Breast epithelium (tissue), 4 donors: ENCODE data around the gene CORO2B. TPM values are rescaled to one million over a fixed set of nuclear protein-coding genes. Genes with fewer than 3 reads are reported as not detected.

Source experiments
- DNase-seq, 2 donors: peaks; one replicate each; pipeline ENCODE4 v3.0.0-alpha.2; 2019; ENCODE audit warnings: low spot score in 2 of 2
- H3K27ac ChIP-seq, 2 donors: fragments of 200-600 bp; sonication (generic) in 1 of 2; one replicate each; pipeline ENCODE4 v1.5.1; 2016 to 2019; ENCODE audit warnings: mild to moderate bottlenecking in 1 of 2
- H3K27me3 ChIP-seq, 2 donors: fragments of 200-600 bp; sonication (generic) in 1 of 2; one replicate each; pipeline versions ENCODE4 v1.5.1 to v1.6.0; 2017 to 2019; ENCODE audit warnings: control low read depth in 1 of 2, mild to moderate bottlenecking in 1 of 2
- H3K36me3 ChIP-seq: fragments of 200-600 bp; one replicate; pipeline ENCODE4 v1.5.1; 2019
- H3K4me1 ChIP-seq, 2 donors: fragments of 200-600 bp; sonication (generic); one replicate each; pipeline ENCODE4 v1.5.1; 2016 to 2019; ENCODE audit warnings: control low read depth in 1 of 2
- H3K4me3 ChIP-seq, 3 donors: fragments of 200-600 bp; sonication (generic); 1 replicate in 2 of 3; 2 replicates in 1 of 3; pipeline ENCODE4 v1.5.1; 2016 to 2019; ENCODE audit warnings: mild to moderate bottlenecking in 3 of 3, moderate library complexity in 2 of 3
- H3K9me3 ChIP-seq, 2 donors: fragments of 200-600 bp; sonication (generic) in 1 of 2; one replicate each; pipeline ENCODE4 v1.5.1; 2016 to 2019; ENCODE audit warnings: control low read depth in 1 of 2
- POLR2A ChIP-seq: fragments of 450-650 bp; IDR thresholded peaks from one replicate; pipeline ENCODE4 v1.6.1; 2016; ENCODE audit warnings: antibody characterized with exemption, mild to moderate bottlenecking, moderate library complexity
- POLR2AphosphoS5 ChIP-seq, 3 donors: sonication (generic); formaldehyde crosslinking; IDR thresholded peaks; one replicate each; pipeline ENCODE4 v1.6.1; 2017; ENCODE audit warnings: antibody characterized with exemption in 3 of 3
- intact Hi-C: fragments of 100-400 bp; cut with DNase I; formaldehyde crosslinking; loops from one replicate; pipeline ENCODE4 v1.15.1; 2023; ENCODE audit warnings: low total_unique reads
- total RNA-seq, 3 donors: library from RNA; depleted of rRNA; stranded (reverse); fragments of >200 nt; gene quantifications; one replicate each; pipeline ENCODE4 v1.1.0, GENCODE V29; 2016
- TF ChIP-seq, protein P1 (sequence below), 3 donors: fragments of 450-650 bp; IDR thresholded peaks; one replicate each; pipeline ENCODE4 v1.5.1; 2016 to 2017; ENCODE audit warnings: antibody characterized with exemption in 3 of 3, mild to moderate bottlenecking in 3 of 3, moderate library complexity in 3 of 3

CORO2B gene
- total RNA-seq, 3 donors from 2014 or later = 2.9 to 11.2 (median 3.5) TPM

DNA sequence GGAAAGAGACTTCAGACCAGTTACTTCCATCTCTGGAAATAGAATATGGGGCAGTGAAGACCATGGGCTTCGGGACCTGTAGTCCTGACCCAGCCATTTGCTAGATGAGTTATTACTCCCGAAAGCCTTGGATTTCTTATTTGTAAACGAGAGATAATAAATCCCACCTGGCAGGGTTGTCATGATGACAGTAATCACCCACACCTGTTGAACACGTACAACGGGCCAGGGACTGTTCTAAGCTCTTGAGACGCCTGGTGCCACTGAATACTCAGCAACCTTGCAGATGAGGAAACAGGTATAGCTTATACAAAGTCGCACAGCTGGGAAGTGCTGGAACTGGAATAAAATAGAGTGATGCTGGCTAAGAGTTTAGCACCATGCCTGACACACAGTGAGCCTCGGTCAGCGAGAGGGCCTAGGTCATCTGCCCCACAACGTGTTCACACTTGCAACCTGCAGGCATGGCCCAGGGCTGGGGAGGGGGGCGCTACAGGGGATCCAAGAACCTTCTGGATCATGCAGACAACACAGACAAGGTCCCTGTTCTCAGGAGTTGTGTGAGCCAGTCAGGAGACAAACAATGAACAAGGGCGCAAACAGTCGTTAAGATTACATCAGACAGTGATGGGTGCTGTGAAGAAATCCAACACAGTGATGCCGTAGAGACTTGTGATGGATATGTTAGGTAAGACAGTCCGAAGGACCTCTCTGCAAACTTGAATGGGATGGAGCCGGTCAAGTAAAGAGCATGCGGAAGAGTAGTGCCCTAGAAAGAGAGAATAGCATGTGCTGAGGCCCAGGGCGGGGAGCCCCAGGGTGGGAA lies 89.2 kb downstream of the CORO2B start:
- Histone ChIP-seq H3K27ac (no peak overlapping the region), H3K4me3 (no peak overlapping the region), H3K36me3 (no peaks in the 10 kb centered on the region), H3K9me3 (no peaks in the 10 kb centered on the region), H3K27me3 (peaks cover 0 to 3% of the 10 kb centered on the region in 2 donors), H3K4me1 (no peaks in the 10 kb centered on the region)
- intact Hi-C loops = no loop called here
- TF ChIP-seq POLR2AphosphoS5 (IDR thresholded peaks at IDR 0.05) (no peak), POLR2A (no peak)
- TF ChIP-seq, protein P1, sequence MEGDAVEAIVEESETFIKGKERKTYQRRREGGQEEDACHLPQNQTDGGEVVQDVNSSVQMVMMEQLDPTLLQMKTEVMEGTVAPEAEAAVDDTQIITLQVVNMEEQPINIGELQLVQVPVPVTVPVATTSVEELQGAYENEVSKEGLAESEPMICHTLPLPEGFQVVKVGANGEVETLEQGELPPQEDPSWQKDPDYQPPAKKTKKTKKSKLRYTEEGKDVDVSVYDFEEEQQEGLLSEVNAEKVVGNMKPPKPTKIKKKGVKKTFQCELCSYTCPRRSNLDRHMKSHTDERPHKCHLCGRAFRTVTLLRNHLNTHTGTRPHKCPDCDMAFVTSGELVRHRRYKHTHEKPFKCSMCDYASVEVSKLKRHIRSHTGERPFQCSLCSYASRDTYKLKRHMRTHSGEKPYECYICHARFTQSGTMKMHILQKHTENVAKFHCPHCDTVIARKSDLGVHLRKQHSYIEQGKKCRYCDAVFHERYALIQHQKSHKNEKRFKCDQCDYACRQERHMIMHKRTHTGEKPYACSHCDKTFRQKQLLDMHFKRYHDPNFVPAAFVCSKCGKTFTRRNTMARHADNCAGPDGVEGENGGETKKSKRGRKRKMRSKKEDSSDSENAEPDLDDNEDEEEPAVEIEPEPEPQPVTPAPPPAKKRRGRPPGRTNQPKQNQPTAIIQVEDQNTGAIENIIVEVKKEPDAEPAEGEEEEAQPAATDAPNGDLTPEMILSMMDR (IDR thresholded peaks at IDR 0.05) = no peak
- no peak for DNase-seq

DNA sequence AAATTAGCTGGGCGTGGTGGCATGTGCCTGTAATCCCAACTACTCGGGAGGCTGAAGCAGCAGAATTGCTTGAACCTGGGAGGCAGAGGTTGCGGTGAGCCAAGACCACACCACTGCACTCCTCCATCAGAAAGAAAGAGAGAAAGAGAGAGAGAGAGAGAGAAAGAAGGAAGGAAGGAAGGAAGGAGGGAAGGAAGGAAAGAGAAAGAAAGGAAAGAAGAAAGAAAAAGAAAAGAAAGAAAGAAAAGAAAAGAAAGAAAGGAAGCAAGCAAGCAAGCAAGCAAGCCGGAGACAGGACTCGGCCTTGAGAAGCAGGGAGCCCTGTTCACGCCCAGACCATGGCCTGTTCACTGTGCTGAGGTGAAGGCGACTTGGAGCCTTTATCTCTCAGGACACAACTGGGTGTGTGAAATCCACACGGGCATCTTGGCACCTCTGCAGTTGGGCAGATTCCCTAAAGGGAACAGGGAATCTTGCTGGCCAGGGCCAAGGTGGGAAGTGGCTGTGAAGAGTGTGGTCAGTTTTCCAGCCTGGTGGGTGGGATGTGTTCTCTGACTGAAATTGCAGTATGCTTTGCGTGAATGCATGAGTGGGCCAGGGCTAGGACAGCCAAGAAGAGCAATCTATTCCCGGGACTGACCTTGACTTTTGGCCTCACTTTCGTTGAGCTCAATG lies 90.3 kb downstream of the CORO2B start:
- Histone ChIP-seq H3K4me1 (no peaks in the 10 kb centered on the region), H3K27ac (no peak overlapping the region), H3K36me3 (no peaks in the 10 kb centered on the region), H3K9me3 (no peaks in the 10 kb centered on the region), H3K4me3 (no peak overlapping the region), H3K27me3 (peaks cover 0 to 3% of the 10 kb centered on the region in 2 donors)
- DNase-seq = no peak
- intact Hi-C loops = no loop called here
- TF ChIP-seq POLR2A (no peak), POLR2AphosphoS5 (IDR thresholded peaks at IDR 0.05) (no peak)
- TF ChIP-seq, protein P1 (IDR thresholded peaks at IDR 0.05) = no peak

DNA sequence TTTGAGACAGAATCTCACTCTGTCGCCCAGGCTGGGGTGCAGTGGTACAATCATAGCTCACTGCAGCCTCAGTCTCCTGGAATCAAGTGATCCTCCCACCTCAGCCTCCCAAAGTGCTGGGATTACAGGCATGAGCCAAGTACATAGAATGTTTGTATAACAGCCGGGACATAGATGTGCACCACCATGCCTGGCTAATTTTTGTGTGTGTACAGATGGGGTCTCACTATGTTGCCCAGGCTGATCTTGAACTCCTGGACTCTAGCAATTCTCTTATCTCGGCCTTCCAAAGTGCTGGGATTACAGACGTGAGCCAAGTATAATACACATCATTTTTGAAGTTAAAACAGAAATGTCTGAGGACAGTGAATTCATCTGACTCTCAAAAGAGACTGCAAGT lies 93.5 kb downstream of the CORO2B start:
- intact Hi-C loops = loop anchor here (10.0 kb wide), 1 partner anchor 117 kb away; no protein-coding TSS in a partner anchor

DNA sequence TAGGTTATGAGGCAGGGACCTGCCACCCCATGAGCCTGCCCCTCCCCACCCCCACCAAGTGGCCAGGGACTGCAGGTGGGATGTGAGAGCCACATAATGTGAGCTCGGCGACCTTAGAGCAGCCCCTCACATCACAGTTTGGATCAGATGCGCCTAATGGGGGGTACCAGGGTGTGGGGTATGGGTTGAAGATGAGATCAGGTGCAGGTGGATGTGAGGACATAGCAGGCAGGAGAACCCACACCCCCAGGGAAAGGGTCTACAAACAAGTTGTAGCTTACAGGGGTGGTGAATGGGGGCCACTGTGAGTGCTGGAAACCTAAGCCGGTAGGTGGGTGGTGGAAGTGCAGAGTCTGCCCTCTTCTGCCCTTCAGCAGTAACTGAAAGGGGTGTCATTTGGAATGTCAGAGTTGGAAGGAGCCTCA lies 94.0 kb downstream of the CORO2B start:
- H3K4me3 ChIP-seq = no peak overlapping the region
- no peak for DNase-seq
- no peaks in the 10 kb centered on the region for H3K36me3 ChIP-seq
- H3K27ac ChIP-seq = no peak overlapping the region
- no peak for TF ChIP-seq POLR2A
- H3K9me3 ChIP-seq = no peaks in the 10 kb centered on the region
- peaks cover 0 to 3% of the 10 kb centered on the region in 2 donors for H3K27me3 ChIP-seq
- intact Hi-C loops = loop anchor here (10.0 kb wide), 1 partner anchor 118 kb away; no protein-coding TSS in a partner anchor
- H3K4me1 ChIP-seq = no peaks in the 10 kb centered on the region

More for the DNA sequence above, 93.5 kb downstream of the CORO2B start:
- no peak overlapping the region for H3K27ac ChIP-seq
- H3K4me3 ChIP-seq = no peak overlapping the region
- TF ChIP-seq POLR2AphosphoS5 (IDR thresholded peaks at IDR 0.05) = no peak
- TF ChIP-seq, protein P1 (IDR thresholded peaks at IDR 0.05) = no peak
- no peak for TF ChIP-seq POLR2A
- no peaks in the 10 kb centered on the region for H3K36me3 ChIP-seq
- peaks cover 0 to 3% of the 10 kb centered on the region in 2 donors for H3K27me3 ChIP-seq
- no peak for DNase-seq
- no peaks in the 10 kb centered on the region for H3K4me1 ChIP-seq
- H3K9me3 ChIP-seq = no peaks in the 10 kb centered on the region

DNA sequence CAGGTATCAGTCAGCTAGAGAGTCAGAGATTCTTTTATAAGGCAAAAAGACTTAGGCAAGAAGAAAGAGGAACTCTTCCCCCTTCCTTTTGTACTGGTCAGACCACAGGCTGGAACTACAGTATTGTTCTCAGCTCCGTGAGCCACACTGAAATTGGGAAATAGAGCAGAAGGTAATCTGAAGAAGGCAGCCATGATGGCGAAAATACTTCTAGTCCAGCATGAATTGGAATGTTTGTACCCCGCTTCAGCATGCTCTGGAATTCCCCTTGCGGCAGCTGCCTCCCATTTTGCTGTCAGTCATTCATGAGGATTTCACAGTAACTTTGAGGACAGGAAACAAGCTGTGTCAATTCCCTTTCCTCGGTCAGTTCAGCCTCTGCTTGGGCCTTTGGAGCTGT lies 96.2 kb downstream of the CORO2B start:
- Histone ChIP-seq H3K27me3 (peaks cover 0 to 3% of the 10 kb centered on the region in 2 donors), H3K36me3 (no peaks in the 10 kb centered on the region), H3K4me1 (no peaks in the 10 kb centered on the region), H3K9me3 (no peaks in the 10 kb centered on the region), H3K27ac (no peak overlapping the region), H3K4me3 (no peak overlapping the region)
- intact Hi-C loops = loop anchor here (10.0 kb wide), 1 partner anchor 120 kb away; no protein-coding TSS in a partner anchor
- no peak for TF ChIP-seq POLR2A
- TF ChIP-seq, protein P1 (IDR thresholded peaks at IDR 0.05) = no peak
- no peak for TF ChIP-seq POLR2AphosphoS5 (IDR thresholded peaks at IDR 0.05)
- no peak for DNase-seq
